Globus pallidus (tissue), 1 donor: ENCODE results near the gene PCDHGA1.
A peak's percentile ranks its signal among the peaks of the same experiment; 100 is the strongest.
"Not testable (repeated sequence)": the region's sequence is repeated elsewhere in the genome, so short reads cannot be mapped to it uniquely, and the experiment has no call there.

Source experiments
- DNase-seq: peaks from one replicate; pipeline ENCODE4 v3.0.0-alpha.2; 2015; ENCODE audit warnings: low spot score

PCDHGA1 gene

DNA sequence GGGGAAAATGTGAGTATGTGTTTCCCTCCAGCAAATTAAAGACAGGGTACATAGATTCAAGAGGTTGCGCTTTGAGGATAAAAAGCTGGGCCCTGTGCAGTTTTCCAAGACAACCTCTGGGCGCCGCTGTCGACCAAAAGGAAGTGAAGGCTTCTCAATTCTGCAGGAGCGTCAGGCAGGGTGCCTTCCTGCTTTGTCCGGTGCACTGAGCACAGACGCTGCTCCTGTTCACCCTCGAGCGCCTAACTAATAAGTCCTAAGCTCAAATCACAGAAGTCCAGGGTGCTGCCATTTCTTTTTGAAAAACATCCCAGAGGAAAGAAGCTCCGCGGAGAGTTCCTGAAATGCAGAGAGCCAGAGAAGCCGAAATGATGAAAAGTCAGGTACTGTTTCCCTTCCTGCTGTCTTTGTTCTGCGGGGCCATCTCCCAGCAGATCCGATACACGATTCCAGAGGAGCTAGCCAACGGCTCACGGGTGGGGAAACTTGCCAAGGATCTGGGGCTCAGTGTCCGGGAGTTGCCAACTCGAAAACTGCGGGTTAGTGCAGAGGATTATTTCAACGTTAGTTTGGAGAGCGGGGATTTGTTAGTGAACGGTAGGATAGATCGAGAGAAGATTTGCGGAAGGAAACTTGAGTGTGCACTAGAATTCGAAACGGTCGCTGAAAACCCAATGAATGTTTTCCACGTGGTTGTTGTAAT is 19.8 kb downstream of the PCDHGA1 start, which contains the start of gene PCDHGB1:
TSS of gene PCDHGB1 (plus strand) at position 183 of the 703 bp plus-strand sequence. CDS start at position 345, 162 bp downstream.
- peak; percentile 39 for DNase-seq

- no peak for DNase-seq
Observed at GRCh38 chr5:141351591-141351990, 21.3 kb downstream of the PCDHGA1 start.

GRCh38 chr5:141354900-141355469 is 24.7 kb downstream of the PCDHGA1 start, which contains the start of gene PCDHGA4:
Gene PCDHGA4 (plus strand): TSS chr5:141355021. CDS start chr5:141355108, 87 bp downstream.
- no peak for DNase-seq

GRCh38 chr5:141355641-141356040 is 25.3 kb downstream of the PCDHGA1 start:
- no peak for DNase-seq

DNA sequence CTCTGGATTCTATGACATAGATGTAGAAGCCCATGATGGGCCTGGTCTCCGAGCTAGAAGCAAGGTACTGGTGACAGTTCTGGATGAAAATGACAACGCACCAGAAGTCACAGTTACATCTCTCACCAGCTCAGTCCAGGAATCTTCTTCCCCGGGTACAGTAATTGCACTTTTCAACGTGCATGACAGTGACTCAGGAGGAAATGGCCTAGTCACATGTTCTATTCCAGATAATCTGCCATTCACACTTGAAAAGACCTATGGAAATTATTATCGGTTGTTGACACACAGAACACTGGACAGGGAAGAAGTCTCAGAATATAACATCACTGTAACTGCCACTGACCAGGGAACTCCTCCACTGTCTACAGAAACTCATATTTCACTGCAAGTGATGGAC is 25.8 kb downstream of the PCDHGA1 start:
- no peak for DNase-seq

- no peak for DNase-seq
Observed at GRCh38 chr5:141356950-141357349, 26.6 kb downstream of the PCDHGA1 start.

DNA sequence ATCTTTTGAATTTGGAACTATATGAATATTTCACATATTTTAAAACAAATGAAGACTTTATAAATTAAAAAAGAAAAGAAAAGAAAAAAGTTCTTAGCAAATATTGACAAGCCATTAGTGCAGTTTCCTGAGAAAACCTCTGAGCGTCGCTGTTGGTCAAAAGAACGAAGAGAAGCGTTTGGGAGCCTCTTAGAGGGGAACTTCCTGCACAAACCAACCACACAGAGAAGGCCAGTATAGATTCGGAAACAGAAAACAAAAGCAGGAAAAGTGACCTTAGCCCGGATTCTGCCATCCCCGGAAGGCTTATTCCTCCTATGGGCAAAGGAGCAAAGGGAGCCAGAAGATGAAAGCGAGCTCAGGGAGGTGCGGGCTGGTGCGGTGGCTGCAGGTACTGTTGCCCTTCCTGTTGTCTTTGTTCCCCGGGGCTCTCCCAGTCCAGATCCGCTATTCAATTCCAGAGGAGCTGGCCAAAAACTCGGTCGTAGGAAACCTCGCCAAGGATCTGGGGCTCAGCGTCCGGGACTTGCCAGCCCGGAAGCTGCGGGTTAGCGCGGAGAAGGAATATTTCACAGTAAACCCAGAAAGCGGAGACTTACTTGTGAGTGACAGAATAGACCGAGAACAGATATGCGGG is 29.6 kb downstream of the PCDHGA1 start, which contains the start of gene PCDHGB2:
TSS of gene PCDHGB2 (plus strand) at position 205 of the 637 bp plus-strand sequence. CDS start at position 347, 142 bp downstream.
- DNase-seq = peak; percentile 35

- no peak for DNase-seq
Observed at GRCh38 chr5:141360685-141361084, 30.4 kb downstream of the PCDHGA1 start.

- no peak for DNase-seq
Observed at GRCh38 chr5:141362719-141363118, 32.4 kb downstream of the PCDHGA1 start.

DNA sequence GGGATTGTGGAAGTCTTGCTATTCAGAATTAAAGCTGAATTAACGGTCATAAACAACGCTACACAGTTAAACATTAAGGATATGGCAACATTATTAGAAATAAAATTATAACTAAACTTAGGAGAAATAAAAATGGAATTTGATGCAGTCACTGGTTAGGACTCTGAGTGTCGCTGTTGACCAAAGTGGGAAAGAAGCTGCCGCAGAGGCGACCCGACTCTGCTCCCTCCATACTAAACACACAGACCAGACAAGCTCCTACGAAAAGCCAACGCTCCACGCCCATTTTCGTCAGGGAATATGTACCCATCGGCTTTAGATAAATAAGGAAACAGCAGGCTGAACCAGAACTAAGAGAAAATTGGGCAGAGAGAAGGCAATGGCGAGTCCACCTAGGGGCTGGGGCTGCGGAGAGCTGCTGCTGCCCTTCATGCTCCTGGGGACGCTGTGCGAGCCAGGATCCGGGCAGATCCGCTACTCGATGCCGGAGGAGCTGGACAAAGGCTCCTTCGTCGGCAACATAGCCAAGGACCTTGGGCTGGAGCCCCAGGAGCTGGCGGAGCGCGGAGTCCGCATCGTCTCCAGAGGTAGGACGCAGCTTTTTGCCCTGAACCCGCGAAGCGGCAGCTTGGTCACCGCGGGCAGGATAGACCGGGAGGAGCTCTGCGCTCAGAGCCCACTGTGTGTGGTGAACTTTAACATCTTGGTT is 33.8 kb downstream of the PCDHGA1 start, which contains the start of gene PCDHGA5:
TSS of gene PCDHGA5 (plus strand) at position 211 of the 709 bp plus-strand sequence. CDS start at position 380, 169 bp downstream.
- no peak for DNase-seq

DNA sequence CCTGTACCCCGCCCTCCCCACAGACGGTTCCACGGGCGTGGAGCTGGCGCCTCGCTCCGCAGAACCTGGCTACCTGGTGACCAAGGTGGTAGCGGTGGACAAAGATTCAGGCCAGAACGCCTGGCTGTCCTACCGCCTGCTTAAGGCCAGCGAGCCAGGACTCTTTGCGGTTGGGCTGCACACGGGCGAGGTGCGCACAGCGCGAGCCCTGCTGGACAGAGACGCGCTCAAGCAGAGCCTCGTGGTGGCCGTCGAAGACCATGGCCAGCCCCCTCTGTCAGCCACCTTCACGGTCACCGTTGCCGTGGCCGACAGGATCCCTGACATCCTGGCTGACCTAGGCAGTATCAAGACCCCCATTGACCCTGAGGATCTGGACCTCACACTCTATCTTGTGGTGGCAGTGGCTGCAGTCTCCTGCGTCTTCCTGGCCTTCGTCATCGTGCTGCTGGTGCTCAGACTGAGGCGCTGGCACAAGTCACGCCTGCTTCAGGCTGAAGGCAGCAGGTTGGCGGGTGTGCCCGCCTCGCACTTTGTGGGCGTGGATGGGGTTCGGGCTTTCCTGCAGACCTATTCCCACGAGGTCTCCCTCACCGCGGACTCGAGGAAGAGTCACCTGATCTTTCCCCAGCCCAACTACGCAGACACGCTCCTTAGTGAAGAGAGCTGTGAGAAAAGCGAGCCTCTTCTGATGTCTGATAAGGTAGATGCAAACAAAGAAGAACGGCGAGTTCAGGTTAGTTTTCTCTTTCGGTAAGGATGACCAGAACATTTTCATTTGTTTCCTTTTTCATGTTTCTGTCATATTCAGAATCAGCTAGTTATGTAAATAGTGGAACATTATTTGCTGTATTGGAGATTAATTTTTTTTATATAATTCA is 35.9 kb downstream of the PCDHGA1 start:
- DNase-seq = no peak

DNA sequence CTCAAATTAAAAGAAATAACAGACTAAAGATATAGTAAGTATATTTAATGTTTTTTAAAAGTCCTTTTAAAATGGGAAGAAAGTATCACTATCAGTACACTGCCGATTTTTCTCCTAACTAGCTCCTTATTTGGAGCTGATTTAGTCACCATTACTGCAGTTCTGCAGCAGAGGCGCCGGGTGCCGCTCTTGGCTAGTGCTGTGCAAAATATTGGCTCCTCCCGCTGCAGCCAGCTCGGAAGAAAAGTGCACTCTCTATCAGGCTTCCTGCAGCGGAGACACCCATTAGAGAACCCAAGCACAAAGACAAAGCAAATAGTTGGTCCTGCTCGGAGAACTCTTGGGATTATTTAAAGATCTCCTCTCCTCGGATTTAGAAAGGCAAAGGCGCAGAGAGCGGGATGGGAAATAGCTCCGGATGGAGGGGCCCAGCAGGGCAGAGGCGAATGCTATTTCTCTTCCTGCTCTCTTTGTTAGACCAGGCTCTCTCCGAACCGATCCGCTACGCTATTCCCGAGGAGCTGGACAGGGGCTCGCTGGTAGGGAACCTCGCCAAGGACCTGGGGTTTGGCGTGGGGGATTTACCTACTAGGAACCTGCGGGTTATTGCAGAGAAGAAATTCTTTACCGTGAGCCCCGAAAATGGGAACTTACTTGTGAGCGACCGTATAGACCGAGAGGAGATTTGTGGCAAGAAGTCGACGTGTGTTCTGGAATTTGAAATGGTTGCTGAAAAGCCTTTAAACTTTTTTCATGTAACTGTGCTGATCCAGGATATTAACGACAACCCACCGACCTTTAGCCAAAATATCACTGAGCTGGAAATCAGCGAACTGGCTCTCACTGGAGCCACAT is 39.9 kb downstream of the PCDHGA1 start, which contains the start of gene PCDHGB3:
TSS of gene PCDHGB3 (plus strand) at position 249 of the 855 bp plus-strand sequence. CDS start at position 402, 153 bp downstream.
- peak; percentile 17 for DNase-seq

- DNase-seq = no peak
Observed at GRCh38 chr5:141371572-141372475, 41.5 kb downstream of the PCDHGA1 start.

GRCh38 chr5:141373673-141374317 is 43.5 kb downstream of the PCDHGA1 start, which contains the start of gene PCDHGA6:
Gene PCDHGA6 (plus strand): TSS chr5:141373891. CDS start chr5:141374084, 193 bp downstream.
- no peak for DNase-seq

GRCh38 chr5:141374627-141375026 is 44.3 kb downstream of the PCDHGA1 start:
- DNase-seq = no peak

DNA sequence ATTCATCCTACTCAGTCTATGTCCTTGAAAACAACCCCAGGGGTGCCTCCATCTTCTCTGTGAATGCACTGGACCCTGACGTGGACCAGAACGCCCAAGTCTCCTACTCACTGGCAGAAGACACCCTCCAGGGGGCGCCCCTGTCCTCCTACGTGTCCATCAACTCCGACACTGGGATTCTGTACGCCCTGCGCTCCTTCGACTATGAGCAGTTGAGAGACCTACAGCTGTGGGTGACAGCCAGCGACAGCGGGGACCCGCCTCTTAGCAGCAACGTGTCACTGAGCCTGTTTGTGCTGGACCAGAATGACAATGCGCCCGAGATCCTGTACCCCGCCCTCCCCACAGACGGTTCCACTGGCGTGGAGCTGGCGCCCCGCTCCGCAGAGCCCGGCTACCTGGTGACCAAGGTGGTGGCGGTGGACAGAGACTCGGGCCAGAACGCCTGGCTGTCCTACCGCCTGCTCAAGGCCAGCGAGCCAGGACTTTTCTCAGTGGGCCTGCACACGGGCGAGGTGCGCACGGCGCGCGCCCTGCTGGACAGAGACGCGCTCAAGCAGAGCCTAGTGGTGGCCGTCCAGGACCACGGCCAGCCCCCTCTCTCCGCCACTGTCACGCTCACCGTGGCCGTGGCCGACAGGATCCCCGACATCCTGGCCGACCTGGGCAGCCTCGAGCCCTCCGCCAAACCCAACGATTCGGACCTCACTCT is 45.3 kb downstream of the PCDHGA1 start:
- not testable (repeated sequence) for DNase-seq

DNA sequence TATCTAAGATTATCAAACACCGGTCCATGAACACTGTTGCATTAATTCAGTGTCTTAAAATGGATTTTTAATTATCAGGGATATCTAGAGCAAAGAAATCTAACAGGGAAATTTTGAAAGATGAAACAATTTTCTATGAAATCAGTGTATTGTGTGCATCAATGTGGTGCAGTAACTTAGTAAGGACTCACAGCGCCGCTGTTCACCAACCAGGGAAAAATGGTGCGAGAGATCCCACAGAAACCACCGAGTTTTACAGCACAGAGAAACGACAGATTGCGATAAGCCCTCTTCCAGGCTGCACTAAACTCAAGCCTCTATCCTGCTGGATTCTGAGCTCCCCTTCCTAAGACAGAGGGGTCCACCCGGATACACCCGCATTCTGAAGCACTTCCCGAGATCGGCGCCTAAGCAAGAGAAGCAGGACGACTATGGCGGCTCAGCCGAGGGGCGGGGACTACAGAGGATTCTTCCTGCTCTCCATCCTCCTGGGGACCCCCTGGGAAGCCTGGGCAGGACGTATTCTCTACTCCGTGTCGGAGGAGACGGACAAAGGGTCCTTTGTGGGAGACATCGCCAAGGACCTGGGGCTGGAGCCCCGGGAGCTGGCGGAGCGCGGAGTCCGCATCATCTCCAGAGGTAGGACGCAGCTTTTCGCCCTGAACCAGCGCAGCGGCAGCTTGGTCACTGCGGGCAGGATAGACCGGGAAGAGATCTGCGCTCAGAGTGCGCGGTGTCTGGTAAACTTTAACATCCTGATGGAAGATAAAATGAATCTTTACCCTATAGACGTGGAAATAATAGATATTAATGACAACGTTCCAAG is 52.4 kb downstream of the PCDHGA1 start, which contains the start of gene PCDHGA7:
TSS of gene PCDHGA7 (plus strand) at position 274 of the 826 bp plus-strand sequence. CDS start at position 432, 158 bp downstream.
- no peak for DNase-seq
